ENCODE data around the gene KIAA1191.

The KIAA1191 gene

GRCh38 chr5:176355400-176356178, 6.0 kb downstream of the KIAA1191 start:
- TF ChIP-seq CTCF (IDR thresholded peaks at IDR 0.05): no peak

GRCh38 chr5:176353533-176353932, 8.0 kb downstream of the KIAA1191 start:
- TF ChIP-seq CTCF (IDR thresholded peaks at IDR 0.05): no peak

- no peak for TF ChIP-seq CTCF (IDR thresholded peaks at IDR 0.05)
Observed at GRCh38 chr5:176352116-176352878, 9.3 kb downstream of the KIAA1191 start.

- TF ChIP-seq CTCF (IDR thresholded peaks at IDR 0.05): no peak
Observed at GRCh38 chr5:176350416-176350815, 11.1 kb downstream of the KIAA1191 start.

- TF ChIP-seq CTCF (IDR thresholded peaks at IDR 0.05): no peak
Observed at GRCh38 chr5:176342766-176343458, 18.7 kb downstream of the KIAA1191 start.

- no peak for TF ChIP-seq CTCF (IDR thresholded peaks at IDR 0.05)
Observed at GRCh38 chr5:176342158-176342483, 19.4 kb downstream of the KIAA1191 start.

- no peak for TF ChIP-seq CTCF (IDR thresholded peaks at IDR 0.05)
Observed at GRCh38 chr5:176341325-176342157, 20.0 kb downstream of the KIAA1191 start.

Data from LNCAP (cell line).